Measurements from ENCODE around the gene TCF19. TPM values are rescaled to one million over a fixed set of nuclear protein-coding genes. Genes with fewer than 3 reads are reported as not detected.

TCF19 gene
- total RNA-seq, 1 donor from 2014 or later = 8.5 TPM

- no peak overlapping the region for H3K27ac Mint-ChIP-seq
- H3K4me3 Mint-ChIP-seq = no peak overlapping the region
- peaks cover 21% of the 10 kb centered on the region for H3K27me3 Mint-ChIP-seq (ENCODE audit: low read depth)
- TF ChIP-seq, protein P1, sequence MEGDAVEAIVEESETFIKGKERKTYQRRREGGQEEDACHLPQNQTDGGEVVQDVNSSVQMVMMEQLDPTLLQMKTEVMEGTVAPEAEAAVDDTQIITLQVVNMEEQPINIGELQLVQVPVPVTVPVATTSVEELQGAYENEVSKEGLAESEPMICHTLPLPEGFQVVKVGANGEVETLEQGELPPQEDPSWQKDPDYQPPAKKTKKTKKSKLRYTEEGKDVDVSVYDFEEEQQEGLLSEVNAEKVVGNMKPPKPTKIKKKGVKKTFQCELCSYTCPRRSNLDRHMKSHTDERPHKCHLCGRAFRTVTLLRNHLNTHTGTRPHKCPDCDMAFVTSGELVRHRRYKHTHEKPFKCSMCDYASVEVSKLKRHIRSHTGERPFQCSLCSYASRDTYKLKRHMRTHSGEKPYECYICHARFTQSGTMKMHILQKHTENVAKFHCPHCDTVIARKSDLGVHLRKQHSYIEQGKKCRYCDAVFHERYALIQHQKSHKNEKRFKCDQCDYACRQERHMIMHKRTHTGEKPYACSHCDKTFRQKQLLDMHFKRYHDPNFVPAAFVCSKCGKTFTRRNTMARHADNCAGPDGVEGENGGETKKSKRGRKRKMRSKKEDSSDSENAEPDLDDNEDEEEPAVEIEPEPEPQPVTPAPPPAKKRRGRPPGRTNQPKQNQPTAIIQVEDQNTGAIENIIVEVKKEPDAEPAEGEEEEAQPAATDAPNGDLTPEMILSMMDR (IDR thresholded peaks at IDR 0.05; ENCODE audit: unreplicated experiment) = no peak
- peaks cover 35% of the 10 kb centered on the region for H3K4me1 Mint-ChIP-seq
- no peaks in the 10 kb centered on the region for H3K36me3 Mint-ChIP-seq
- no peak for DNase-seq (ENCODE audit: low spot score in 2 of 2, unreplicated experiment in 2 of 2)
- no peaks in the 10 kb centered on the region for H3K9me3 Mint-ChIP-seq
Observed at GRCh38 chr6:31126396-31127175, 31.8 kb upstream of the TCF19 start.

DNA sequence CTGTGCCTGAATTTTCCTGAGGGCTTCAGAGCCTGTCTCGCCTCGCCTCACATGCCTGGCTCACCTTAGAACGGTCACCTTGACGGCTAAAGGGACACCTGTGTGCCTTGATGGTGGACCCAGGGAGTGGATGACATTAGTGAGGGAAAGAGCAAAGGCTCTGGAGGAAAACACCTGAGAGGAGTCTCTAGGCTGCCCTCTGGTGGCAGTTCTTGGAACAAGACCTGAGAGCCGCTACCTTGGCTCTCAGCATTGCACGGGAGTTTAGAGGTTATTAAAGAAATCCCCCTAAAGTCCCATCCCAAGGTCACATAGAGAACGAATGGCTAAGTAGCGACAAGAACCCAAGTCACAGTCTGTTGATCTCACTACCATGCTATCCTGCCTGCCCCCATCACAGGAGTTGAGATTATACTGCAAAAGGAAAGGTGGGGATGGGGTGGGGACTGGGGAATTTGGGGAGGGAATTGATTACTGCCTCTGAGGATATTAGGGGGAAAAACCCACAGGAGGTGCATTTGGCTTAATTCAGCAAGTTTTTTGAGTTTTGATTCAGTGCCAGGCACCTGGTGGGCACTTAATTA lies 30.2 kb upstream of the TCF19 start:
- Mint-ChIP-seq H3K36me3 (no peaks in the 10 kb centered on the region), H3K27me3 (ENCODE audit: low read depth) (peaks cover 21% of the 10 kb centered on the region), H3K27ac (peak overlapping the region; percentile 48), H3K9me3 (no peaks in the 10 kb centered on the region), H3K4me1 (peaks cover 26% of the 10 kb centered on the region), H3K4me3 (no peak overlapping the region)
- peak; percentile 57 to 83 for DNase-seq (ENCODE audit: low spot score in 2 of 2, unreplicated experiment in 2 of 2)
- TF ChIP-seq, protein P1 (IDR thresholded peaks at IDR 0.05; ENCODE audit: unreplicated experiment) = peak; percentile 82

GRCh38 chr6:31129130-31129529 lies 29.3 kb upstream of the TCF19 start:
- TF ChIP-seq, protein P1 (IDR thresholded peaks at IDR 0.05; ENCODE audit: unreplicated experiment) = no peak
- DNase-seq (ENCODE audit: low spot score in 2 of 2, unreplicated experiment in 2 of 2) = no peak
- H3K9me3 Mint-ChIP-seq = no peaks in the 10 kb centered on the region
- H3K36me3 Mint-ChIP-seq = no peaks in the 10 kb centered on the region
- no peak overlapping the region for H3K27ac Mint-ChIP-seq
- no peak overlapping the region for H3K4me3 Mint-ChIP-seq
- H3K4me1 Mint-ChIP-seq = peaks cover 16% of the 10 kb centered on the region
- H3K27me3 Mint-ChIP-seq (ENCODE audit: low read depth) = peaks cover 21% of the 10 kb centered on the region

GRCh38 chr6:31130751-31131150 lies 27.6 kb upstream of the TCF19 start:
- H3K4me3 Mint-ChIP-seq = no peak overlapping the region
- DNase-seq (ENCODE audit: low spot score in 2 of 2, unreplicated experiment in 2 of 2) = no peak
- H3K36me3 Mint-ChIP-seq = no peaks in the 10 kb centered on the region
- no peak overlapping the region for H3K27ac Mint-ChIP-seq
- peaks cover 21% of the 10 kb centered on the region for H3K27me3 Mint-ChIP-seq (ENCODE audit: low read depth)
- peaks cover 11% of the 10 kb centered on the region for H3K4me1 Mint-ChIP-seq
- H3K9me3 Mint-ChIP-seq = no peaks in the 10 kb centered on the region
- TF ChIP-seq, protein P1 (IDR thresholded peaks at IDR 0.05; ENCODE audit: unreplicated experiment) = no peak

- Mint-ChIP-seq H3K4me1 (peaks cover 8% of the 10 kb centered on the region), H3K9me3 (no peaks in the 10 kb centered on the region), H3K27ac (no peak overlapping the region), H3K27me3 (ENCODE audit: low read depth) (peaks cover 21% of the 10 kb centered on the region), H3K36me3 (no peaks in the 10 kb centered on the region), H3K4me3 (no peak overlapping the region)
- TF ChIP-seq, protein P1 (IDR thresholded peaks at IDR 0.05; ENCODE audit: unreplicated experiment) = no peak
- DNase-seq (ENCODE audit: low spot score in 2 of 2, unreplicated experiment in 2 of 2) = no peak
Observed at GRCh38 chr6:31131595-31131994, 26.8 kb upstream of the TCF19 start.

Measured in mesothelial cell of epicardium (in vitro differentiated cells).